ENCODE measurements around the gene KNDC1. TPM values are rescaled to one million over a fixed set of nuclear protein-coding genes. Genes with fewer than 3 reads are reported as not detected.

KNDC1 gene
- total and polyA plus RNA-seq, 2 experiments from 2014 or later = 1.8 to 16.0 TPM

DNA sequence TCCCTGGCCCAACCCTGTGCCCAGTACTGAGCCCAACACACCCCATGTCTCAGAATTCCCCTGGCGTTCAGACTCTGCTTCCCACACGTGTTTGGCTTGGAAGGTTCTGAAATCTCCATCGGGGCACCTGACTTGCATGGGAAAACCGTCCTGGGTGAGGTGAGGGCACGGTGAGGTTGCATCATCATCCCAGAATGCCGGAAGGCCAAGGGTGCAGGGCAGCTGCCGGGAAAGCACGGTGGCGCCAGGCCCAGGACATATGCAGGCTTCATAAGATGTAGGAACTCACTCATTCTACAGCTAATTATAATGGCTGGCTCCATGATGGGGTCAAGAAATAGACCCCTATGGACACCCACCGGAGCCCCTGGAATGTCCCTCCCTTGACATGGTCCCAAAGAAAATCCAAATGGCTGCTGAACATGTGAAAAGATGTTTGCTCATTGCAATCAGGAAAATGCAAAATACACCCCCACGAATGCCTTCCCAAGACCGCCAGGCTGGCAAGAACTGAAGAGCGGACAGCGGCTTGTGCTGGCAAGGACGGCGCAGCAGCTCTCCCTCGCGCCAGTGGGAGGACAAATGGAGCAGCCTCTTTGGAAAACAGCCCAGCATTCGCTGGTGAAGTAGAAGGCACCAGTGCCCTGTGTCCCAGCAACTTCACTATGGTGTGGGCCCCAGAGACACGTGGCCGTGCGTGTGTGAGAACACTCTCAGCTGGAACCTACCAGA lies 2.3 kb downstream of the KNDC1 start:
- TF ChIP-seq NANOG (IDR thresholded peaks at IDR 0.05; ENCODE audit: borderline replicate concordance) = no peak
- TF ChIP-seq, protein P1, sequence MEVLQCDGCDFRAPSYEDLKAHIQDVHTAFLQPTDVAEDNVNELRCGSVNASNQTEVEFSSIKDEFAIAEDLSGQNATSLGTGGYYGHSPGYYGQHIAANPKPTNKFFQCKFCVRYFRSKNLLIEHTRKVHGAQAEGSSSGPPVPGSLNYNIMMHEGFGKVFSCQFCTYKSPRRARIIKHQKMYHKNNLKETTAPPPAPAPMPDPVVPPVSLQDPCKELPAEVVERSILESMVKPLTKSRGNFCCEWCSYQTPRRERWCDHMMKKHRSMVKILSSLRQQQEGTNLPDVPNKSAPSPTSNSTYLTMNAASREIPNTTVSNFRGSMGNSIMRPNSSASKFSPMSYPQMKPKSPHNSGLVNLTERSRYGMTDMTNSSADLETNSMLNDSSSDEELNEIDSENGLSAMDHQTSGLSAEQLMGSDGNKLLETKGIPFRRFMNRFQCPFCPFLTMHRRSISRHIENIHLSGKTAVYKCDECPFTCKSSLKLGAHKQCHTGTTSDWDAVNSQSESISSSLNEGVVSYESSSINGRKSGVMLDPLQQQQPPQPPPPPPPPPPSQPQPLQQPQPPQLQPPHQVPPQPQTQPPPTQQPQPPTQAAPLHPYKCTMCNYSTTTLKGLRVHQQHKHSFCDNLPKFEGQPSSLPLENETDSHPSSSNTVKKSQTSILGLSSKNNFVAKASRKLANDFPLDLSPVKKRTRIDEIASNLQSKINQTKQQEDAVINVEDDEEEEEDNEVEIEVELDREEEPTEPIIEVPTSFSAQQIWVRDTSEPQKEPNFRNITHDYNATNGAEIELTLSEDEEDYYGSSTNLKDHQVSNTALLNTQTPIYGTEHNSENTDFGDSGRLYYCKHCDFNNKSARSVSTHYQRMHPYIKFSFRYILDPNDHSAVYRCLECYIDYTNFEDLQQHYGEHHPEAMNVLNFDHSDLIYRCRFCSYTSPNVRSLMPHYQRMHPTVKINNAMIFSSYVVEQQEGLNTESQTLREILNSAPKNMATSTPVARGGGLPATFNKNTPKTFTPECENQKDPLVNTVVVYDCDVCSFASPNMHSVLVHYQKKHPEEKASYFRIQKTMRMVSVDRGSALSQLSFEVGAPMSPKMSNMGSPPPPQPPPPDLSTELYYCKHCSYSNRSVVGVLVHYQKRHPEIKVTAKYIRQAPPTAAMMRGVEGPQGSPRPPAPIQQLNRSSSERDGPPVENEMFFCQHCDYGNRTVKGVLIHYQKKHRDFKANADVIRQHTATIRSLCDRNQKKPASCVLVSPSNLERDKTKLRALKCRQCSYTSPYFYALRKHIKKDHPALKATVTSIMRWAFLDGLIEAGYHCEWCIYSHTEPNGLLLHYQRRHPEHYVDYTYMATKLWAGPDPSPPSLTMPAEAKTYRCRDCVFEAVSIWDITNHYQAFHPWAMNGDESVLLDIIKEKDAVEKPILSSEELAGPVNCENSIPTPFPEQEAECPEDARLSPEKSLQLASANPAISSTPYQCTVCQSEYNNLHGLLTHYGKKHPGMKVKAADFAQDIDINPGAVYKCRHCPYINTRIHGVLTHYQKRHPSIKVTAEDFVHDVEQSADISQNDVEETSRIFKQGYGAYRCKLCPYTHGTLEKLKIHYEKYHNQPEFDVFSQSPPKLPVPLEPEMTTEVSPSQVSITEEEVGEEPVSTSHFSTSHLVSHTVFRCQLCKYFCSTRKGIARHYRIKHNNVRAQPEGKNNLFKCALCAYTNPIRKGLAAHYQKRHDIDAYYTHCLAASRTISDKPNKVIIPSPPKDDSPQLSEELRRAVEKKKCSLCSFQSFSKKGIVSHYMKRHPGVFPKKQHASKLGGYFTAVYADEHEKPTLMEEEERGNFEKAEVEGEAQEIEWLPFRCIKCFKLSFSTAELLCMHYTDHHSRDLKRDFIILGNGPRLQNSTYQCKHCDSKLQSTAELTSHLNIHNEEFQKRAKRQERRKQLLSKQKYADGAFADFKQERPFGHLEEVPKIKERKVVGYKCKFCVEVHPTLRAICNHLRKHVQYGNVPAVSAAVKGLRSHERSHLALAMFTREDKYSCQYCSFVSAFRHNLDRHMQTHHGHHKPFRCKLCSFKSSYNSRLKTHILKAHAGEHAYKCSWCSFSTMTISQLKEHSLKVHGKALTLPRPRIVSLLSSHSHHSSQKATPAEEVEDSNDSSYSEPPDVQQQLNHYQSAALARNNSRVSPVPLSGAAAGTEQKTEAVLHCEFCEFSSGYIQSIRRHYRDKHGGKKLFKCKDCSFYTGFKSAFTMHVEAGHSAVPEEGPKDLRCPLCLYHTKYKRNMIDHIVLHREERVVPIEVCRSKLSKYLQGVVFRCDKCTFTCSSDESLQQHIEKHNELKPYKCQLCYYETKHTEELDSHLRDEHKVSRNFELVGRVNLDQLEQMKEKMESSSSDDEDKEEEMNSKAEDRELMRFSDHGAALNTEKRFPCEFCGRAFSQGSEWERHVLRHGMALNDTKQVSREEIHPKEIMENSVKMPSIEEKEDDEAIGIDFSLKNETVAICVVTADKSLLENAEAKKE (CRISPR knock-in tag; IDR thresholded peaks at IDR 0.05) = no peak
- no peaks in the 10 kb centered on the region for H3K27me3 ChIP-seq (ENCODE audit: insufficient read depth)
- H3K27ac Mint-ChIP-seq = peak overlapping the region; percentile 84; the same call in 1 of the 2 replicates
- no peaks in the 10 kb centered on the region for H3K79me2 ChIP-seq (replicated peaks; ENCODE audit: insufficient read depth)
- H3K4me2 ChIP-seq = no peak overlapping the region
- peaks cover 13% of the 10 kb centered on the region for H3K4me1 ChIP-seq (ENCODE audit: insufficient read depth)
- no peaks in the 10 kb centered on the region for H4K20me1 ChIP-seq (replicated peaks; ENCODE audit: insufficient read depth)
- 0 out of 2 replicates have a peak, but pooled peaks cover 7% of the 10 kb centered on the region for H3F3A ChIP-seq (replicated peaks; ENCODE audit: low read depth)
- H3K27ac ChIP-seq (ENCODE audit: low read depth) = no peak overlapping the region
- no peak overlapping the region for H3K4me3 ChIP-seq
- DNase-seq (ENCODE audit: low spot score) (no peak), ATAC-seq (no peak)
- H3K36me3 ChIP-seq (ENCODE audit: insufficient read depth) = no peaks in the 10 kb centered on the region
- H3K4me3 Mint-ChIP-seq = peak overlapping the region; percentile 27; the same call in 1 of the 3 replicates
- H3K4me1 Mint-ChIP-seq = peaks cover 18% of the 10 kb centered on the region
- H3K27me3 Mint-ChIP-seq (ENCODE audit: insufficient read depth, low read depth, poor library complexity) = peaks cover 23% of the 10 kb centered on the region
- peaks cover 8% of the 10 kb centered on the region; the same call in 1 of the 3 replicates for H3K36me3 Mint-ChIP-seq (ENCODE audit: low read depth)
- no peaks in the 10 kb centered on the region for H3K9me3 Mint-ChIP-seq
- H2AFZ ChIP-seq = no peak overlapping the region
- no peaks in the 10 kb centered on the region for H3K9me2 ChIP-seq (ENCODE audit: insufficient read depth)

Data from GM23338 (cell line).